HepG2 (cell line): ENCODE measurements around the gene NAV2. TPM values are rescaled to one million over a fixed set of nuclear protein-coding genes. Genes with fewer than 3 reads are reported as not detected.

Source experiments
- DRAP1 ChIP-seq: IDR thresholded peaks from 2 replicates; pipeline ENCODE4 v1.6.1; 2016; ENCODE audit warnings: missing genetic modification reagents, missing compliant biosample characterization
- EED ChIP-seq: sonication (generic); formaldehyde crosslinking; IDR thresholded peaks from 2 replicates; pipeline ENCODE4 v1.5.0; 2020; ENCODE audit warnings: mild to moderate bottlenecking, missing genetic modification reagents
- FOXP4 ChIP-seq: sonication (generic); formaldehyde crosslinking; IDR thresholded peaks from 2 replicates; pipeline ENCODE4 v1.4.0; 2020; ENCODE audit warnings: missing genetic modification reagents
- HIVEP1 ChIP-seq: sonication (generic); formaldehyde crosslinking; IDR thresholded peaks from 2 replicates; pipeline ENCODE4 v1.4.0; 2020; ENCODE audit warnings: mild to moderate bottlenecking, missing genetic modification reagents
- HMG20B ChIP-seq: conservative IDR thresholded peaks from 2 replicates; pipeline ENCODE4 v1.6.1; 2016; ENCODE audit warnings: missing genetic modification reagents, missing compliant biosample characterization
- PHF8 ChIP-seq: sonication (generic); formaldehyde crosslinking; IDR thresholded peaks from 2 replicates; pipeline ENCODE4 v1.5.0; 2020; ENCODE audit warnings: missing genetic modification reagents
- POGZ ChIP-seq: sonication (generic); formaldehyde crosslinking; IDR thresholded peaks from 2 replicates; pipeline ENCODE4 v1.4.0; 2020; ENCODE audit warnings: mild to moderate bottlenecking, missing genetic modification reagents
- PRDM15 ChIP-seq: sonication (generic); formaldehyde crosslinking; IDR thresholded peaks from 2 replicates; pipeline ENCODE4 v1.4.0; 2020; ENCODE audit warnings: missing genetic modification reagents
- SIN3A ChIP-seq: IDR thresholded peaks from 2 replicates; pipeline ENCODE4 v1.6.1; 2011; ENCODE audit warnings: low read depth, mild to moderate bottlenecking, control low read depth, low read length, borderline replicate concordance
- SNAPC4 ChIP-seq: sonication (generic); formaldehyde crosslinking; IDR thresholded peaks from 2 replicates; pipeline ENCODE4 v1.4.0; 2020; ENCODE audit warnings: mild to moderate bottlenecking, missing genetic modification reagents
- TFDP2 ChIP-seq: sonication (generic); formaldehyde crosslinking; IDR thresholded peaks from 2 replicates; pipeline ENCODE4 v1.4.0; 2020; ENCODE audit warnings: missing genetic modification reagents
- ZFY ChIP-seq: sonication (generic); formaldehyde crosslinking; IDR thresholded peaks from 2 replicates; pipeline ENCODE4 v1.4.0; 2020; ENCODE audit warnings: missing genetic modification reagents
- ZNF251 ChIP-seq: sonication (generic); formaldehyde crosslinking; IDR thresholded peaks from 2 replicates; pipeline ENCODE4 v1.9.0; 2021; ENCODE audit warnings: mild to moderate bottlenecking, missing genetic modification reagents
- ZNF558 ChIP-seq: sonication (generic); formaldehyde crosslinking; IDR thresholded peaks from 2 replicates; pipeline ENCODE4 v1.9.0; 2022; ENCODE audit warnings: mild to moderate bottlenecking, missing genetic modification reagents, borderline replicate concordance
- ZNF775 ChIP-seq: sonication (generic); formaldehyde crosslinking; IDR thresholded peaks from 2 replicates; pipeline ENCODE4 v1.4.0; 2020; ENCODE audit warnings: missing genetic modification reagents, mild to moderate bottlenecking, moderate library complexity, borderline replicate concordance
- ZSCAN9 ChIP-seq: IDR thresholded peaks from 2 replicates; pipeline ENCODE4 v1.6.1; 2016; ENCODE audit warnings: borderline replicate concordance
- polyA plus RNA-seq, 8 experiments: library from polyadenylated mRNA; depleted of rRNA in 3 of 8; stranded (reverse) in 7 of 8; unstranded in 1 of 8; fragments of >200 nt; fragmentation: Illumina TruSeq in 4 of 8; extraction: Trizol in 4 of 8; gene quantifications; 2 replicates each; pipeline versions ENCODE4 v1.2.1 to v1.2.3, GENCODE V29; 2011 to 2016; ENCODE audit warnings: low read depth in 4 of 8, missing spikeins in 1 of 8, mixed read lengths in 1 of 8; ENCODE audit not compliant: insufficient read depth in 1 of 8
- total RNA-seq, 5 experiments: library from RNA; depleted of rRNA; stranded (reverse); fragments of >200 nt; fragmentation: Illumina TruSeq; extraction: Trizol; gene quantifications; 2 replicates each; pipeline ENCODE4 v1.2.3, GENCODE V29; 2016; ENCODE audit warnings: low read depth in 1 of 5

The NAV2 gene
- total and polyA plus RNA-seq, 2 of the 13 experiments (the other 11 are each of a cell fraction or from before 2014, with no cell fraction given) = 9.3 to 34.6 TPM

- TF ChIP-seq SNAPC4 (CRISPR knock-in tag) (0 out of 2 replicates have a peak, but pooled peaks have one; percentile 51), ZNF251 (CRISPR knock-in tag) (no peak), EED (CRISPR knock-in tag) (no peak), DRAP1 (peak; percentile 49), HIVEP1 (CRISPR knock-in tag) (peak; percentile 61), ZSCAN9 (CRISPR knock-in tag) (0 out of 2 replicates have a peak, but pooled peaks have one; percentile 28), FOXP4 (peak; percentile 51; the same call in 1 of the 2 replicates), PRDM15 (no peak), TFDP2 (CRISPR knock-in tag) (0 out of 2 replicates have a peak, but pooled peaks have one; percentile 24), SIN3A (0 out of 2 replicates have a peak, but pooled peaks have one; percentile 29), HMG20B (CRISPR knock-in tag) (0 out of 2 replicates have a peak, but pooled peaks have one; percentile 13), PHF8 (peak; percentile 44; the same call in 1 of the 2 replicates), ZFY (CRISPR knock-in tag) (peak; percentile 46; the same call in 1 of the 2 replicates), ZNF558 (no peak), ZNF775 (no peak), POGZ (CRISPR knock-in tag) (0 out of 2 replicates have a peak, but pooled peaks have one; percentile 16)
These were observed 309.9 kb downstream of the NAV2 start (continued) for GRCh38 chr11:20022363-20023081.
